GM21423 (cell line): ENCODE results near the gene RSRC2.
"Not testable (repeated sequence)": the region's sequence is repeated elsewhere in the genome, so short reads cannot be mapped to it uniquely, and the experiment has no call there.

ENCODE experiments used
- ATAC-seq: cut with Tn5 transposase; IDR thresholded peaks from one replicate; pipeline ENCODE4 v1.9.1; 2021; ENCODE audit warnings: mild to moderate bottlenecking, moderate library complexity; ENCODE audit not compliant: unreplicated experiment

The RSRC2 gene

GRCh38 chr12:122518908-122519307, 7.8 kb downstream of the RSRC2 start:
- no peak for ATAC-seq

DNA sequence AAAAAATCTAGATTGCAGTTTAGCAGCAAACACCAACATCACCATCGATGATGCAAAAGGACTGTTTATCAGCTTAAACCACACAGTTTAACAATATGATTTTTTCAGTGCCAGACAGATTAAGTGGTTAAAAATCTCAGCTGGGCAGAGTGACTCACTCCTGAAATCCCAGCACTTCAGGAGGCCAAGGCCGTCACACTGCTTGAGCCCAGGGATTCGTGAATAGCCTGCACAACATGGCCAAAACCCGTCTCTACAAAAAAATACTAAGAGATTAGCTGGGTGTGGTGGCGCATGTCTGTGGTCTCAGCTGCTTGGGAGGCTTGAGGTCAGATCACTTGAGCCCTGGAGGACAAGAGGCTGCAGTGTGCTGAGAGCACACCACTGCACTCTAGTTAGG, 8.9 kb downstream of the RSRC2 start:
- ATAC-seq = no peak

DNA sequence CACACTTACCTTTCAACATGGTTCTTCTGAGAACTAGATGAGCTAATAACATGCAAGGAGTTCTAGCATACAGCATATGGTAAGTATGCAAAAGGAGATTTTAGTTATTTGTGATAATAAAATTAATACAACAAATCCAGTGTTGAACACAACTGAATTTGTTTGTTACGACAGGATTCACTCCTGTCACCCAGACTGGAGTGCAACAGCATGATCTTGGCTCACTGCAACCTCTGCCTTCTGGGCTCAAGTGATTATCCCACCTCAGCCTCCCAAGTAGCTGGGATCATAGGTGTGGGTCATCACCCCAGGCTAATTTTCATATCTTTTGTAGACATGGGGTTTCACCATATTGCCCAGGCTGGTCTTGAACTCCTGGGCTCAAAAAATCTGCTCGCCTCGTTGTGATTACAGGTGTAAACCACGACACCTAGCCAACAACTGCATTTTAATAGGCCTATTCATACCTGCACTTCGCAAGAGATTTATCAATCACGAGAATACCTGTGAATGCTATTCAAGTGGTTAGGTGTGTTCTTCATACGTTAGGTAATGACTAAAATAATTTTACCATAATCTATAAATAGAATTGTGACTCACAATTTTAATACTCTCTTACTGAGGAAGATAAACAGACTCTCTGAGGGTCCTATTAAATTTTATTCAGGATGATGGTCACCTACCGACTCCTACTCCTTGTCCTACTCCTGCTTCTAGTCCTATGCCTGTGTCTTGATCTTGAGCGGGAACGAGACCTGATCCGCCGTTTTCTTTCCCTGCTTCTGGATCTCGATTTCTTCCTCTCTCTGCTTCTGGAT, 10.0 kb downstream of the RSRC2 start:
- no peak for ATAC-seq

DNA sequence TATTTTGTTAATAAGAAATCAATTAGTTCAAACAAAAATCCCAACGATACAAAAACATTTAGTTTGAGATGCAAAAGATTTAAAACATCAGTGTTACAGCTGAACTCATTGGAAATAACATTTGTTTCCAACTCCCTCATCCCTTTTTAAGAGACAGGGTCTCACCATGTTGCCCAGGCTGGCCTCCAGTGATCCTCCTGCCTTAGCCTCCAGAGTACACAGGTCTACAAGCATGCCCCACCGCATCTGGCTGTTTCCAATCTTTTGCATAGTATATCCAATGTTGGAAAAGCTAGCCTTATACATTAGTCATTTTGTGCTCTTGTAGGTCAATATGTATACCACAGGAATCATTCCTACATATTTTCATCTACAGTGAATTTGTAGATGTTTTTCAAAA, 11.5 kb downstream of the RSRC2 start:
- no peak for ATAC-seq

DNA sequence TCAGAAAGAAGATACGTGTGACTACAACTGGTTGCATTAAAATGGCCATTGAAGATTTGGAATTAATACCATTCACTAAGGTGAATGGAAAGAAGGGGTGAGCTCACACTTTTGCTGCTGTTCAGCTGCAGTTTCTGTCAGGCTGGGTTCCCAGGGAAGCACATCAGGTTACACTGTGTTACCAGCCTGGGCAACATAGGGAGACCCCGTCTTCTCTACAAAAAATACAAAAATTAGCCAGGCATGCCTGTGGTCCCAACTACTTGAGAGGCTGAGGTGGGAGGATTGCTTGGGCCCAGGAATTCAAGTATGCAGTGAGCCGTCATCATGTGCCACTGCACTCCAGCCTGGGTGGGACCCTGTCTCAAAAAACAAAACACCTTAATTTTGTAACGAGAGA, 13.1 kb downstream of the RSRC2 start:
- ATAC-seq = no peak

- ATAC-seq = not testable (repeated sequence)
Observed at GRCh38 chr12:122513028-122513427, 13.7 kb downstream of the RSRC2 start.

- ATAC-seq = no peak
Observed at GRCh38 chr12:122508163-122508562, 18.6 kb downstream of the RSRC2 start.

GRCh38 chr12:122506393-122506938, 20.3 kb downstream of the RSRC2 start:
- ATAC-seq = no peak

DNA sequence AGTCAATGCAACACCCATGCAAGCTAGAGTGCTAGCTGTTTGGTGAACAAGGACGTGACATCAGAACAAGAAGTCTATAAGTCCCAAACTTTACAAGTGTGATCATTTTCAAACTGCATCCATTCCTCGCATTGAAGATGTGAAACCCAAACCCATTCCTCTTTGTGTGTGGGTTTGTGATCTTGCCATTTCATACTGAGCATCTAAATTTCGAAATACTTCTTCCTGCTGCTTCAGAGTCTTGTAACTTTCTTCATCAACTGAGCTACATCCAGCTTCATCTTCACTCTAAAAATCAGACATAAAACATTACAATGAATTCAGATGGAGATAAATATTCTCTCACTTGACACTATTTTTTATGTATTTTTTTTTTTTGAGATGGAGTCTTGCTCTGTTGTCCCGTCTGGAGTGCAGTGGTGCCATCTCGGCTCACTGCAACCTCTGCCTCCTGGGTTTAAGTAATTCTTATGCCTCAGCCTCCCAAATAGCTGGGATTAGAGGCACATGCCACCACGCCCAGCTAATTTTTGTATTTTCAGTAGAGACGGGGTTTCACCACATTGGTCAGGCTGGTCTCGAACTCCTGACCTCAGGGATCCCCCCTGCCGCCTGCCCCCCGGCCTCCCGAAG, 21.2 kb downstream of the RSRC2 start:
- no peak for ATAC-seq

GRCh38 chr12:122503783-122504590, 22.7 kb downstream of the RSRC2 start:
- no peak for ATAC-seq

- no peak for ATAC-seq
Observed at GRCh38 chr12:122503147-122503751, 23.5 kb downstream of the RSRC2 start.

- ATAC-seq = no peak
Observed at GRCh38 chr12:122501489-122501989, 25.2 kb downstream of the RSRC2 start.

DNA sequence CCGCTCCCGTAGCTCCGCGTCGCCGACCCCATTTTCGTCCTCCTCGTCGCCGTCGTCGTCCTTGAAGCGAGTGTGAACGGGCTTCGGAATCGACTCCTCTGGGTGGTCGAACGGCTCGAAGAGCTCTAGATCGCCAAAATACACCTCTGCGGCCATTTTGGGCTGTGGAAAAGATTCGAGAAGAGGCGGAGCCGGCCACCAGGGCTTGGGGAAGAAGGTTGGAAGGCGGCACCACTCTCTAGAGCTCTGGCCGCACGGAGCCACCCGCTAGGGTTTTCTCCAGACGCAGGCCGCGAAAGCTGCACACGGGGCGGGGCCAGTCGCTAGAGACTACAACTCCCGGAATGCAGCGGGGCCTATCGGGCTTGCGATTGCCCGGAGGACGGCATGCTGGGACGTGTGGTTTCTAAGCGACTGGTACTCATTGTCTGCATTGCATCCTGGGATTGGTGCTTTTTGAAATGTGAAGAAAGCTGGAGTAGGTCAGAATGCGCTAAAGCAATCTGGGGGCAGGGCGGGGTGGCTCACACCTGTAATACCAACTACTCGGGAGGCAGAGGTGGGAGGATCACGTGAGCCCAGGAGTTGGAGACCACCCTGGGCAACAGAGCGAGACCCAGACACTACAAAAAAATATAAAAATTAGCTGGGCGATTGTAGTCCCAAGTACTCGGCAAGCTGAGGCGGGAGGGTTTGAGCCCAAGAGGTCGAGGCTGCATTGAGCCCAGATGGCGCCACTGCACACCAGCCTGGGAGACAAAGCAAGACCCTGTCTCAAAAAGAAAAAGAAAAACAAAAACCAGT, 25.8 kb downstream of the RSRC2 start, which contains the start of gene ZCCHC8:
TSS of gene ZCCHC8 (minus strand) at position 248 of the 804 bp plus-strand sequence. CDS start at position 156, 92 bp downstream.
- peak; percentile 88 for ATAC-seq

GRCh38 chr12:122499991-122500684, 26.6 kb downstream of the RSRC2 start:
- ATAC-seq = peak; percentile 17

GRCh38 chr12:122495258-122495657, 31.5 kb downstream of the RSRC2 start:
- no peak for ATAC-seq

GRCh38 chr12:122493222-122493621, 33.5 kb downstream of the RSRC2 start:
- ATAC-seq = not testable (repeated sequence)

GRCh38 chr12:122491991-122492390, 34.7 kb downstream of the RSRC2 start:
- no peak for ATAC-seq

DNA sequence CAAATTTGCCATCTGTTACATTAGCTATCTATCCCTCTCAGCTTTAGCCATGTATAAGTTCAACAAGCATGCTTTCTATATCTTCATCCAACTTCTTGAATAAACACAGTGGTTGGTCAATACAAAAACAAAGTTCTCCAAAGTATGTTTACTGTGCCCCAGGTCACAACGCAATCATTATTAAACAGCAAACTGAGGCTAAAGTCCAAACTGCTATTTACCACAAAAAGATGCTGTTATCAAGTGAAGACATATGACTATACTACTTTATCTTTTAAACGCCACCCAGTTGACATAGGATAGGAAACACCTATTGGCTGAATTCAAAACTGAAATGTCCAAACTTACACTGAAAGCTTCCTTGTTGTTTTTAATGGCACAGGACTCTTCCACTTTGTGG, 37.7 kb downstream of the RSRC2 start:
- no peak for ATAC-seq

GRCh38 chr12:122487807-122488206, 38.9 kb downstream of the RSRC2 start:
- ATAC-seq = not testable (repeated sequence)
